ENCODE measurements around the gene DR1. TPM values are rescaled to one million over a fixed set of nuclear protein-coding genes. Genes with fewer than 3 reads are reported as not detected.

The DR1 gene
- total and polyA plus RNA-seq, 2 of the 8 experiments (the other 6 are each of a cell fraction or from before 2014, with no cell fraction given) = 13.1 to 62.3 TPM

DNA sequence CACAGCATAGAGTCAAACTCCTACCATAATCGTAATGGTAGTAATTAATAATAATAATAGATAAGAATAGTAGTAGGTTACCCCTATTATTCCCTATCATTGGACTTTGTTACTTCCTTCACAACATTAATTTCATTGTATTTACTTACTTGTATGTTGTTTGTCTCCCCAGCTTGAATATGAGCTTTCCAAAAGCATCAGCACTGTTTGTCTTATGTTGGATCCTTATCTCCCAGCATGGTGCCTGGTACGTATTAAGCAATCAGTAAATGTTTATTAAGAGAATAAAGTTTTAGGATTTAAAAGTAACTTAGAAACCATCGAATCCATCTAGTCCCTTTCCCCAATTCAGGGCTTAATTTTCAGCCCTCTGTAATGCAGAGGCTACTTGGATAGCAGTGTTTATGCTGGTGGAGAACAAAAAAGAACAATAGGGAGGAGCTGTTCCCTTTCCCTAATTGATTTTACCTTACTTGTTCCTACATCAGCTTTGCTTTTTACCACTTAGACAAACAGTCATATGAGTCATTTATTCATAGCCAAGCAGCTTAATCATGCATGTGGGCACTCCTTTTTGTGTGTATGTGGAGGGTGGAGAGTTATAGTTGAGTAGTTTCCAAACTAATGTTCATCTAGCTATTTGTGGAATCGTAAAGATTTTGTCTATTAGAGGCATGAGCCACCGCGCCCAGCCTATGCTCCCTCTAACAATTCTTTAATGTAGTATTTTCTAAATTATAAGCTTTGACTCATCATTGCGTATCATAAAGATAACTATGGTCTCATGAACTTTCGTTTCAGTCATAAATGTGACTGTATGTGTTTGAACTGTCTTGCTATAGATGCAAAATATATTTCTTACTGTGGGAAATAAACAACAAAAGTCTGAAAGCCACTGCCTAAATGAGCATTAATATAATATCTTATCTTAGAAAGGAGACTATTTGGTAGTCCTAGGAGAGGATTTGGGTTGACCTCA, 20.9 kb upstream of the DR1 start (continued):
- TF ChIP-seq, protein P1, sequence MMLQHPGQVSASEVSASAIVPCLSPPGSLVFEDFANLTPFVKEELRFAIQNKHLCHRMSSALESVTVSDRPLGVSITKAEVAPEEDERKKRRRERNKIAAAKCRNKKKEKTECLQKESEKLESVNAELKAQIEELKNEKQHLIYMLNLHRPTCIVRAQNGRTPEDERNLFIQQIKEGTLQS (IDR thresholded peaks at IDR 0.05; ENCODE audit: insufficient read depth, low read depth, low read length) = no peak
- no peak for TF ChIP-seq TAF7 (optimal IDR thresholded peaks at IDR 0.05; ENCODE audit: borderline replicate concordance, low read depth, low read length)
- no peak for TF ChIP-seq TAF1 (IDR thresholded peaks at IDR 0.05; ENCODE audit: low read depth, low read length)
- TF ChIP-seq ASH2L (IDR thresholded peaks at IDR 0.05; ENCODE audit: low read length) = no peak
- TF ChIP-seq SP4 (IDR thresholded peaks at IDR 0.05; ENCODE audit: low read length) = no peak
